Measurements from ENCODE around the gene SPPL2B. TPM values are rescaled to one million over a fixed set of nuclear protein-coding genes. Genes with fewer than 3 reads are reported as not detected.

The SPPL2B gene
- total RNA-seq, 1 donor from 2014 or later, result 119 TPM

- H3K36me3 Mint-ChIP-seq (ENCODE audit: low read depth), result no peaks in the 10 kb centered on the region
- H3K4me3 Mint-ChIP-seq, result no peak overlapping the region
- H3K27ac Mint-ChIP-seq (ENCODE audit: unreplicated experiment), result no peak overlapping the region
- H3K4me1 Mint-ChIP-seq, result peaks cover 8% of the 10 kb centered on the region
- no peak for DNase-seq (ENCODE audit: low read depth, low spot score)
- TF ChIP-seq, protein P1, sequence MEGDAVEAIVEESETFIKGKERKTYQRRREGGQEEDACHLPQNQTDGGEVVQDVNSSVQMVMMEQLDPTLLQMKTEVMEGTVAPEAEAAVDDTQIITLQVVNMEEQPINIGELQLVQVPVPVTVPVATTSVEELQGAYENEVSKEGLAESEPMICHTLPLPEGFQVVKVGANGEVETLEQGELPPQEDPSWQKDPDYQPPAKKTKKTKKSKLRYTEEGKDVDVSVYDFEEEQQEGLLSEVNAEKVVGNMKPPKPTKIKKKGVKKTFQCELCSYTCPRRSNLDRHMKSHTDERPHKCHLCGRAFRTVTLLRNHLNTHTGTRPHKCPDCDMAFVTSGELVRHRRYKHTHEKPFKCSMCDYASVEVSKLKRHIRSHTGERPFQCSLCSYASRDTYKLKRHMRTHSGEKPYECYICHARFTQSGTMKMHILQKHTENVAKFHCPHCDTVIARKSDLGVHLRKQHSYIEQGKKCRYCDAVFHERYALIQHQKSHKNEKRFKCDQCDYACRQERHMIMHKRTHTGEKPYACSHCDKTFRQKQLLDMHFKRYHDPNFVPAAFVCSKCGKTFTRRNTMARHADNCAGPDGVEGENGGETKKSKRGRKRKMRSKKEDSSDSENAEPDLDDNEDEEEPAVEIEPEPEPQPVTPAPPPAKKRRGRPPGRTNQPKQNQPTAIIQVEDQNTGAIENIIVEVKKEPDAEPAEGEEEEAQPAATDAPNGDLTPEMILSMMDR (conservative IDR thresholded peaks at IDR 0.05), result no peak
- no peaks in the 10 kb centered on the region for H3K27me3 Mint-ChIP-seq (ENCODE audit: low read depth)
- no peaks in the 10 kb centered on the region for H3K9me3 Mint-ChIP-seq
These were observed 13.5 kb downstream of the SPPL2B start for GRCh38 chr19:2341982-2342381.

- TF ChIP-seq, protein P1 (conservative IDR thresholded peaks at IDR 0.05), result no peak
- no peak overlapping the region for H3K27ac Mint-ChIP-seq (ENCODE audit: unreplicated experiment)
- no peak overlapping the region for H3K4me3 Mint-ChIP-seq
- H3K4me1 Mint-ChIP-seq, result peaks cover under 1% of the 10 kb centered on the region
- no peak for DNase-seq (ENCODE audit: low read depth, low spot score)
- H3K27me3 Mint-ChIP-seq (ENCODE audit: low read depth), result no peaks in the 10 kb centered on the region
- H3K36me3 Mint-ChIP-seq (ENCODE audit: low read depth), result no peaks in the 10 kb centered on the region
- no peaks in the 10 kb centered on the region for H3K9me3 Mint-ChIP-seq
These were observed 14.3 kb downstream of the SPPL2B start for GRCh38 chr19:2342656-2343288.

GRCh38 chr19:2343289-2343982 lies 15.0 kb downstream of the SPPL2B start:
- Mint-ChIP-seq H3K27me3 (ENCODE audit: low read depth) (no peaks in the 10 kb centered on the region), H3K36me3 (ENCODE audit: low read depth) (no peaks in the 10 kb centered on the region), H3K27ac (ENCODE audit: unreplicated experiment) (no peak overlapping the region), H3K4me1 (no peaks in the 10 kb centered on the region), H3K9me3 (no peaks in the 10 kb centered on the region), H3K4me3 (no peak overlapping the region)
- no peak for DNase-seq (ENCODE audit: low read depth, low spot score)
- TF ChIP-seq, protein P1 (conservative IDR thresholded peaks at IDR 0.05), result no peak

DNA sequence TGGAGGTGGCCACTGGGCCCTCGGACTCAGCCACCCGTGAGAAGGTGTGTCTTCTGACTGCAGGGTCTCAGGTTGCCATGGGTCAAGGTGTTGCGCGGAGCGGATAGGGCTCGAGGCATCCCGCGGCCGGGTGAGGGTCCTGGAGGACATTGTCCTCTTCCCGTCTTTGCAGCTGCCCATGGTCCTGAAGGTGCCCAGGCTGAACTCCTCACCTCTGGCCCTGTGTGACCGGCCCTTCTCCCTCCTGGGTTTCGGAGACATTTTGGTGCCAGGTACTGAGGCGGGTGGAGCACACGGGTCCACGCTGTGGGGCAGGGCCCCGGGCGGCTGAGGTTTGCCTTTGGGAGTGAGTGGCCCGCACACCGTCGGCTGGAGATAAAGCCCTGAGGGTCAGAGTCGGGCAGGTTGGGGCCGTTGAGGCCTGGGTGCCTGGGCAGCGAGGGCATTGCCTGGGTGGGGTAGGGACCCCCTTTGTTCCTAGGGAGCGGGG lies 15.9 kb downstream of the SPPL2B start:
- H3K27ac Mint-ChIP-seq (ENCODE audit: unreplicated experiment), result no peak overlapping the region
- DNase-seq (ENCODE audit: low read depth, low spot score), result no peak
- no peaks in the 10 kb centered on the region for H3K9me3 Mint-ChIP-seq
- H3K27me3 Mint-ChIP-seq (ENCODE audit: low read depth), result no peaks in the 10 kb centered on the region
- no peaks in the 10 kb centered on the region for H3K4me1 Mint-ChIP-seq
- no peaks in the 10 kb centered on the region for H3K36me3 Mint-ChIP-seq (ENCODE audit: low read depth)
- TF ChIP-seq, protein P1 (conservative IDR thresholded peaks at IDR 0.05), result no peak
- H3K4me3 Mint-ChIP-seq, result no peak overlapping the region

GRCh38 chr19:2345076-2345475 lies 16.6 kb downstream of the SPPL2B start:
- H3K4me3 Mint-ChIP-seq, result no peak overlapping the region

More at GRCh38 chr19:2345076-2345475, 16.6 kb downstream of the SPPL2B start:
- Mint-ChIP-seq H3K9me3 (no peaks in the 10 kb centered on the region), H3K36me3 (ENCODE audit: low read depth) (no peaks in the 10 kb centered on the region), H3K4me1 (no peaks in the 10 kb centered on the region), H3K27me3 (ENCODE audit: low read depth) (no peaks in the 10 kb centered on the region), H3K27ac (ENCODE audit: unreplicated experiment) (no peak overlapping the region)
- DNase-seq (ENCODE audit: low read depth, low spot score), result no peak
- TF ChIP-seq, protein P1 (conservative IDR thresholded peaks at IDR 0.05), result no peak

Data from neural crest cell (in vitro differentiated cells).